ENCODE data around the gene MZT1.

Gene MZT1

DNA sequence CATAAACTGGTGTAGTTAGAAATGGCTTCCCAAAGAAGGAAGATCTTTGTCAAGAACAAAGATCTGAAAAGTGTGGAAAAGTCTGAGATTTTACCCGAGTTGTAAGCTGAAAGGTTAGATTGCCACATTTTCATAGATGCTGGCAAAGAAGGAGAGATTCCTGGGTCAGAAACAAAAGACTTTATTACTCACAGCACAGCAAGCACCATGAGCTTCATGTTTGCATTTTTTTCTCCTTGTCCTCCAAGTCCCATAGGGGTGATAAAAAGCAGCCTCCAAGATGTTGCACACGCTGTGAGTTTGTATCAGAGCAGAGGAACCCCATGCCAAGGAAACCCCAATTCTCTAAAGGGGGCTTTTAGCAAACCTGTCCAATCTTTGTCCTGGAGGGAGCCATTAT is 29.3 kb downstream of the MZT1 start:
- H3K4me1 Mint-ChIP-seq, result no peaks in the 10 kb centered on the region
- H3K27ac Mint-ChIP-seq, result no peak overlapping the region
- H3K4me3 Mint-ChIP-seq, result no peak overlapping the region
- no peaks in the 10 kb centered on the region for H3K9me3 Mint-ChIP-seq
- no peaks in the 10 kb centered on the region for H3K36me3 Mint-ChIP-seq
- no peak for ATAC-seq
- H3K27me3 Mint-ChIP-seq, result no peaks in the 10 kb centered on the region

DNA sequence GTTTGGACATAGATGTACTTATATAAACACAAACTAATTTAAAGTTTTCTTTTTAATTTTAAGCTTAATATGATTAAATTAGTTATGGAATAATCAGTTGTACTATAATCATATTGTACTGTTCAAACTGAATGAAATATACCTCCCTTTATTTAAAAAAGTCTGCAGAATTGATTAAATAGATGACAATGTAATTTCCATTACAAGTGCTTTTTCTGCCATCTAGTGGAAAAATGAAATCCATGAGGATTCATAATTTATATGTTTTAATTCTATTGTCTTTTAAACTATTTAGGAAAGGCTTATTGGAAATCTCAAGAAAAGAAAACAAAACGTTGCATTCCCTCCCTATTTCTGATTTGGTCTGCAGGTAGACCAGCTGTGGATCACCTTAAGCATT is 30.9 kb downstream of the MZT1 start:
- H3K27ac Mint-ChIP-seq, result no peak overlapping the region
- H3K27me3 Mint-ChIP-seq, result no peaks in the 10 kb centered on the region
- H3K36me3 Mint-ChIP-seq, result no peaks in the 10 kb centered on the region
- ATAC-seq, result no peak
- H3K9me3 Mint-ChIP-seq, result no peaks in the 10 kb centered on the region
- H3K4me1 Mint-ChIP-seq, result no peaks in the 10 kb centered on the region
- H3K4me3 Mint-ChIP-seq, result no peak overlapping the region

DNA sequence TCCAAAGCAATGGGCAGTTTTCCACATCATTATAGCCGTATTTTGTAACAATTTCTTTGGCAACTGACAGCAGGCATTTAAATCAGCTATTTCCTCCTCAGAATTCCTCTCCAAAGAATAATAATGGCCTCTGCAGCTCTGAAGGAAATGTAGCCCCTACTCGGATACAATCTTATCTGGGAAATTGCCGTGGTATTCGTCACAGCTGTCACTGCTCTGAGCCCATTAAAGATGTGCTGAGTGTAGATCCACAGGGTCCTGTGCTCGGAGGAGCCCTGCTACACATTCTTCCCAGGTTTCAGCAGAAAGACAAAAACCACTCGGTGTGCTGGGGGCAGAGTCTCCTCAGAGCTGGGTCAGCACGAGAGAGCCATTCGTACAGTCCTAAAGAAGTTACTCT is 33.1 kb downstream of the MZT1 start:
- Mint-ChIP-seq H3K9me3 (no peaks in the 10 kb centered on the region), H3K36me3 (no peaks in the 10 kb centered on the region), H3K27ac (no peak overlapping the region), H3K27me3 (no peaks in the 10 kb centered on the region), H3K4me1 (no peaks in the 10 kb centered on the region), H3K4me3 (no peak overlapping the region)
- ATAC-seq, result no peak

DNA sequence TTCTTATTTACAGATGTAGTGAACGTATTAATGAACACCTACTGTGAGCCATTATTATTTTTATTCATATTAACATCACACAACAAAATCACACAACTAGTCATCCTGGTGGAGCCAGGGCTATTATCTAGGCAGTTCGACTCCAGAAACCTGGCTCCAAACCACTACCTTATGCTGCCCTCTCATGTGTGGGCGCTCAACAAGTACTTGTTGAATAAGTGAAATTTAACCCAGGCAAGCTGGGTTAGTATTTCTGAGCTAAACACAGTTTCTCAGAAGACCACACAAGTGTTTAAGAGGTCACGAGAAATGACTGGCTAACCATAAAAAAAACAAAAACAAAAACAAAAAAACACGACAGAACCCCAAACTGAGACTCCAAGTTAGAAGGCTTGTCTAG is 33.6 kb downstream of the MZT1 start:
- Mint-ChIP-seq H3K4me1 (no peaks in the 10 kb centered on the region), H3K27me3 (no peaks in the 10 kb centered on the region), H3K36me3 (no peaks in the 10 kb centered on the region), H3K4me3 (no peak overlapping the region), H3K9me3 (no peaks in the 10 kb centered on the region), H3K27ac (no peak overlapping the region)
- no peak for ATAC-seq

DNA sequence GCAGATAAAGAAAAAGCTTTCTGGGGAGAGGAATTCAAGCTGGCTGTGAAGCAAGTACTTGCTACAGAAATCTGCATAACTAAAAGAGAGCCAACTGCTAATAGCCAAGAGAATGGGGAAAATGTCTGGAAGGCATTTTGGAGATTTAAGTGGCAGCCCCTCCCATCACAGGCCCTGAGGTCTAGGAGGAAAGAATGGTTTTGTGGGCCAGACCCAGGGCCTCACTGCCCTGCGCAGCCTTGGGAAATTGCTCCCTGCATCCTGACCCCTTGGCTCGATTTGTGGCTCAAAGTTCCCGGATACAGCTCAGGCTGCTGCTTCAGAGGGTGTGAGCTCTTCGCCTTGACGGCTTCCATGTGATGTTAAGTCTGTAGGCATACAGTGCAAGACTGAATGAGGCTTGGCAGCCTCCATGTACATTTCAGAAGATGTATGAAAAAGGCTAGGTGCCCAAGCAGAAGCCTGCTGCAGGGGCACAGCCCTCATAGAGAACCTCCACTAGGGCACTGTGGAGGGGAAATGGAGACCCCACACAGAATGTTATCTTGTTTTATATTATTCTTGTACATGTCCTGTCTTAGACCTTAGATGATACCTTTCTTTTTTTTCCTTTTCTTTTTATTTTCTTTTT is 34.4 kb downstream of the MZT1 start:
- Mint-ChIP-seq H3K27me3 (no peaks in the 10 kb centered on the region), H3K27ac (no peak overlapping the region), H3K4me1 (no peaks in the 10 kb centered on the region), H3K4me3 (no peak overlapping the region), H3K36me3 (no peaks in the 10 kb centered on the region), H3K9me3 (no peaks in the 10 kb centered on the region)
- no peak for ATAC-seq

DNA sequence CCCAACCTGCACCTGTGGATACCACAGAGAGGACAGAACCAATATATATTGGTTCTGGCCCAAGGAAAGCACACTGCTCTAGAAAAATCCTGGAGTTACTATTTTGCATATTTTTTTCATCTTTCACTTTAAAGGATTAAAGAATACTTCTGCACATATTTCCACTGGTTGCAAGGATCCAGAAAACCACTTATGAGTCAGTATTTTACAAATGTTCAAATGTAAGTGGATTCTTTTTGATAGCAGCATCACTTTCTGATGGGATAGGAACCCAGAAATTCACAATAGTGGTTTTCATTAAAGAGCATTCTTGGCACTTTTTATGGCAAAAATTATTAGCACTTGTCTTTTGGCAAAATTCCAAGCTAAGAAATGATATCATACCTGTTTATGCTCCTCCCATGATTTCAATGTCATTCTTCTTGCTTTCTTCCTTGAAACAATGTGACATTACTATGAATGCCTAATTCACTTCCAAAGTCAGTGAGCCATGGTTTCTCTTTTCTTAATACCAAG is 38.2 kb downstream of the MZT1 start:
- H3K4me3 Mint-ChIP-seq, result no peak overlapping the region
- H3K27ac Mint-ChIP-seq, result no peak overlapping the region
- H3K9me3 Mint-ChIP-seq, result no peaks in the 10 kb centered on the region
- no peaks in the 10 kb centered on the region for H3K27me3 Mint-ChIP-seq
- H3K4me1 Mint-ChIP-seq, result no peaks in the 10 kb centered on the region
- H3K36me3 Mint-ChIP-seq, result no peaks in the 10 kb centered on the region
- no peak for ATAC-seq

DNA sequence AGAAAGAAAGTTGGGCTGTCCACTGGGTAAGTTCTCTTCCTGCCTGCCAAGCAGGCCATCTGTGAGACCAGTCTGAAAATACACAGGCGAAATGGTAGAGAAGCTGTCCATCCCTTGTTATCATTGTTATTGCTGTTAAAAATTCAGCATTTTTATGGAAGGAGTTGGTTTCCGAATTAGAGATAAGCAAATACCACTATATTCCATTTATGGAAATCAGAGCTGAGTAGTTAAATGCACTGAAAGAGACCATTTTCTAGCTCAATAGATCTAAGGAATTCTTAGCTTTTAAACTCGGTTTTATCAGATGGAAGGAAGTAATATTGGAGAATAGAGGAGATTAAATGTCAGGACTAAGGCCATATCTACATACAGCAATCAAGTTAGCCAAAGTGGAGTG is 40.7 kb downstream of the MZT1 start:
- Mint-ChIP-seq H3K9me3 (no peaks in the 10 kb centered on the region), H3K4me1 (no peaks in the 10 kb centered on the region), H3K27ac (no peak overlapping the region), H3K27me3 (no peaks in the 10 kb centered on the region), H3K36me3 (no peaks in the 10 kb centered on the region), H3K4me3 (no peak overlapping the region)
- no peak for ATAC-seq

DNA sequence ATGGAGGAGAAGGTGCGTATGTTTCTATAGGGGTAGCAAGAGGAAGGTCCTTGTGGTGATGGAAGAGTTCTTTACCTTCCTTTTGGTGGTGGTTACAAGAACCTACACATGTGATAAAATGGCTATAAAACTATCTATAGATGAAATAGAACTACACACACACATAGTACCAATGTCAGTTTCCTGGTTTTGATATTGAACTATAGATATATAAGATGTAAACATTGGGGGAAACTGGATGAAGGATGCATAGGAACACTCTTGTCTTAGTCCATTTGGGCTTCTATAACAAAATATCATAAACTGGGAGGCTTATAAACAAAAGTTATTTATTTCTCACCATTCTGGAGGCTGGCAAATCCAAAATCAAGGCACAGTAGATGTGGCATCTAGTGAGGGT is 47.1 kb downstream of the MZT1 start:
- H3K27me3 Mint-ChIP-seq, result no peaks in the 10 kb centered on the region
- H3K4me3 Mint-ChIP-seq, result no peak overlapping the region
- no peak for ATAC-seq
- H3K4me1 Mint-ChIP-seq, result no peaks in the 10 kb centered on the region
- H3K36me3 Mint-ChIP-seq, result no peaks in the 10 kb centered on the region
- H3K9me3 Mint-ChIP-seq, result no peaks in the 10 kb centered on the region
- no peak overlapping the region for H3K27ac Mint-ChIP-seq

DNA sequence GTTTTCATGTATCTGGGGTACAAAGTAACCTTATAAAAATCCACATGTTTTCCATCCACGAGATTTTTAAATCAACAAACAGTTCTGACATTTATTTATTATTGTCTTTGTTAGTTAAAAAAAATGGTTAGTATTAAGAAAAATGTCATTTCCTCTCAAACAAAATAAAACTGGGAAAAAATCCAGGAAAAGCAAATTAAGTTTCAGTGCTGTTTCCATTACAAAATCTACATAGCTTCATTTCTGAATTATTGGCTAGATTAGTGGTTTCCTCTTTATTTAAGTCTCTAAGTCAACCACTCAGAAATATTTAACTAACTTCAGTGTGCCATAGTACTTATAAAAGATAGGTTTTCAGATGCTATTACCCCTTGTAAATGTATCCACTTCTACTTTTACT is 49.1 kb downstream of the MZT1 start:
- Mint-ChIP-seq H3K27ac (no peak overlapping the region), H3K4me3 (no peak overlapping the region), H3K36me3 (no peaks in the 10 kb centered on the region), H3K27me3 (no peaks in the 10 kb centered on the region), H3K4me1 (no peaks in the 10 kb centered on the region), H3K9me3 (no peaks in the 10 kb centered on the region)
- no peak for ATAC-seq

DNA sequence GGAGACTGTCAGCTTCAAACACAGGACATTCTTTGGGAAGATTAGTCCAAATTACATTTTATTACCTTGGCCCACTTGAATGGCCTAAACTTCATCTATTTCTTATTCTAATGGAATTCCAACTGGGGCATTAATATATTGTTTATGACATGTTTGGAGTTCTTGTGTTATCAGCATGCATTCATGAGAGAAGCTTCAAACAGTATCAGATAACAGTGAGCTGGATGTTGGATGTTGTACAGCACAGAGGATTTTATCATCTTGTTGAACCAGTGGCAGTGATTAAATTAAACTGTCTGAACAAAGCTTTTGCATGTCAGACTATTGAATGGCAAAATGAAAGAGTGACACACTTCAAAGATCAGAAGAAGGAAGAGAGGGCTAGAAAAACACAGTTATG is 50.0 kb downstream of the MZT1 start:
- Mint-ChIP-seq H3K36me3 (no peaks in the 10 kb centered on the region), H3K9me3 (no peaks in the 10 kb centered on the region), H3K27me3 (no peaks in the 10 kb centered on the region), H3K27ac (no peak overlapping the region), H3K4me3 (no peak overlapping the region), H3K4me1 (no peaks in the 10 kb centered on the region)
- no peak for ATAC-seq

DNA sequence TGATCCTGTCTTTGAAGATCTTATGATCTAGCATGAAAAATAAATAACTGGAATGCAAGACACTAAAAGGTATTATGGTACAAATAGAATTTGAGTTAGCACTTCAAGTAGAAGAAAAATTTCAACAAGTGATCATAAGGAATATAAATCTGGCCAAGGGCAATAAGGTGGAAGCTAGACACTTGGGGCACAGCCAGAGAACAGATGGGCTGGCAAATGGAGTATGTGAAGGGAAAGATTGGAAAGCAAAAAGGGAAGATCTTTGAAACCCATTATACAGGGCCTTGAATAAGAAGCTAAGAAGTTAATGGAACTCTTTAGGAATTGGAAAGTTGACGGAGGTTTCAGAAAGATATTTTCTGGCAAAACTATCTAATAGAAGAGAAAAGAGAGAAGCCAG is 61.0 kb downstream of the MZT1 start:
- peaks cover 2% of the 10 kb centered on the region for H3K9me3 Mint-ChIP-seq
- H3K36me3 Mint-ChIP-seq, result no peaks in the 10 kb centered on the region
- ATAC-seq, result no peak
- no peak overlapping the region for H3K4me3 Mint-ChIP-seq
- H3K4me1 Mint-ChIP-seq, result no peaks in the 10 kb centered on the region
- H3K27ac Mint-ChIP-seq, result no peak overlapping the region
- no peaks in the 10 kb centered on the region for H3K27me3 Mint-ChIP-seq

DNA sequence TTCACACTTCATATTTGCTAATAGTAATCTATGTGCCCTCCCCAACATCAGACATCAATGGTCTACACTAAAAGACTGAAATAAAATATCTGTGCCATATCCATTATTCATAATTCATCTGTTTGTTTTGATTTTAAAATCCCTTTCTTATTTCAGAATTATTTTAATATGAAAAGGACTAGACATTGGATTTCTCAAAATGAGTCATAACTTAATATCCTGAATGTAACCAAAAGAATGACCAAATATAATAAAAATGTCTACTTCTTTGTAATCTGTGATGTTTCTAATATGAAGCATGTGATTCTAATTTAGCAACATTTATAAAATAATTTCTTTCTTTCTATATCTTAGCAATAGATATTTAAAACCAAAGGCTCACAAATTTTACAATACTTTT is 64.9 kb downstream of the MZT1 start:
- no peaks in the 10 kb centered on the region for H3K36me3 Mint-ChIP-seq
- H3K27ac Mint-ChIP-seq, result no peak overlapping the region
- no peaks in the 10 kb centered on the region for H3K4me1 Mint-ChIP-seq
- ATAC-seq, result no peak
- H3K4me3 Mint-ChIP-seq, result no peak overlapping the region
- H3K9me3 Mint-ChIP-seq, result peaks cover 3% of the 10 kb centered on the region
- H3K27me3 Mint-ChIP-seq, result peaks cover 6% of the 10 kb centered on the region
